Body of pancreas (tissue), 4 donors: ENCODE measurements around the gene FOXO3.

Experiments
- POLR2A ChIP-seq, 3 donors: fragments of 450-650 bp; IDR thresholded peaks; one replicate each; pipeline ENCODE4 v1.6.1; 2016; ENCODE audit warnings: antibody characterized with exemption in 3 of 3, mild to moderate bottlenecking in 2 of 3
- TF ChIP-seq, protein P1 (sequence below), 7 experiments: fragments of 450-650 bp in 4 of 7; fragments of 200-600 bp in 3 of 7; sonication (generic) in 3 of 7; IDR thresholded peaks; one replicate each; pipeline ENCODE4 v1.5.1; 2016 to 2019; ENCODE audit warnings: antibody characterized with exemption in 7 of 7

DNA sequence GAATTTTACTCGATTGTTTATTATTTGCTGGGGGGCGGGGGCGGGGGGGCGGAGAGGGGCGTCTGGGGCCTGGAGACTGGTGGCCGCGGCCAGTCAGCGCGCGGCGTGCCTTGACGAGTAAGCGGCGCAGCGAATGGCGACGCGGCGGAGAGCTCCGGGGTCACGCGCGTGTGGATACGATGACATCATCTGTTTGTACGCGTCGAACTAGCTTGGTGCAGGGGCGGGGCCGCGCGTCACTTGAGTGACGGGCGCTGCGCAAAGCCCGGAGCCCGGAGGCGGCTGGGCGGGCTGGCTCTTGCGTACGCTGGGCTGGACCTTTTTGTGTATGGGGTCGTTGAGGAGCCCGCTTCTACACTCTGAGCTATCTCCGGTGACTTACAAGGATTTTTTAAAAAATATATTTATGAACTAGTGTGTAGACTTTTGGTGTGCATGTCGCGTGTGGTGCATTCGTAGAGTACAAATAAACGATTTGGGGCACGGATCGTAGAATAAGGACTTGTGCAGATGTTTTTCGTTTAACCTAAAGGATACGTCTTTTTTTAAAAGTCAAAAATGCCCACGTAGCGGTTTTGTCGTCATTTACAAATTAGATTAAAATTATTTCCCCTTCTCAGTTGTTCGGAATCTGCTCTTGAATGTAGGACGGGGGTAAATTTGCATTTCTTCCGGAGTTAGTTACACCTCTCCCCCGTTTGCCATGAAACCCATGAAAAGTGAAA lies 2.2 kb upstream of the FOXO3 start:
- peak; percentile 34 to 44 (median 42) for TF ChIP-seq POLR2A (IDR thresholded peaks at IDR 0.05)
- TF ChIP-seq, protein P1, sequence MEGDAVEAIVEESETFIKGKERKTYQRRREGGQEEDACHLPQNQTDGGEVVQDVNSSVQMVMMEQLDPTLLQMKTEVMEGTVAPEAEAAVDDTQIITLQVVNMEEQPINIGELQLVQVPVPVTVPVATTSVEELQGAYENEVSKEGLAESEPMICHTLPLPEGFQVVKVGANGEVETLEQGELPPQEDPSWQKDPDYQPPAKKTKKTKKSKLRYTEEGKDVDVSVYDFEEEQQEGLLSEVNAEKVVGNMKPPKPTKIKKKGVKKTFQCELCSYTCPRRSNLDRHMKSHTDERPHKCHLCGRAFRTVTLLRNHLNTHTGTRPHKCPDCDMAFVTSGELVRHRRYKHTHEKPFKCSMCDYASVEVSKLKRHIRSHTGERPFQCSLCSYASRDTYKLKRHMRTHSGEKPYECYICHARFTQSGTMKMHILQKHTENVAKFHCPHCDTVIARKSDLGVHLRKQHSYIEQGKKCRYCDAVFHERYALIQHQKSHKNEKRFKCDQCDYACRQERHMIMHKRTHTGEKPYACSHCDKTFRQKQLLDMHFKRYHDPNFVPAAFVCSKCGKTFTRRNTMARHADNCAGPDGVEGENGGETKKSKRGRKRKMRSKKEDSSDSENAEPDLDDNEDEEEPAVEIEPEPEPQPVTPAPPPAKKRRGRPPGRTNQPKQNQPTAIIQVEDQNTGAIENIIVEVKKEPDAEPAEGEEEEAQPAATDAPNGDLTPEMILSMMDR (IDR thresholded peaks at IDR 0.05) = no peak
